ENCODE data around the gene KRT74. TPM values are rescaled to one million over a fixed set of nuclear protein-coding genes. Genes with fewer than 3 reads are reported as not detected.

KRT74 gene
- total RNA-seq, 1 experiment from 2014 or later, result not detected

DNA sequence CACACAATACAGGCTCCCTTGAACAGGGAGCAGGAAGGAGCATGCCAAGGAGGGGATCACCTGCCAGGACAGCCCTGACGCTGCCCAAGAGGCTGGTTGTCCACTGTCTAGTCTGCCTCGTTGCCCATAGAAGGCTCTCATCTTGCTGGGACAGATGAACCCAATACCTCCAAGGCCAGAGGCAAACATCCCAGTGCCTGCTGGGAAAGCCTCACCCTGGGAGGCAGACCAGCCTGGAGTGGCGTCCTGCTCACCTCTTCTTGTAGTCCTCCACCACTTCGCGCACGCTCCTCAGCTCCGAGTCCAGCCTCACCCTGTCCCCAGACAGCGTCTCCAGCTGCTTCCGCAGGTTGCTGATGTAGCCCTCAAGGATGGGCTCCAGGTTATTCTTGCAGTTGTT, 42.3 kb upstream of the KRT74 start (continued):
- TF ChIP-seq, protein P1, sequence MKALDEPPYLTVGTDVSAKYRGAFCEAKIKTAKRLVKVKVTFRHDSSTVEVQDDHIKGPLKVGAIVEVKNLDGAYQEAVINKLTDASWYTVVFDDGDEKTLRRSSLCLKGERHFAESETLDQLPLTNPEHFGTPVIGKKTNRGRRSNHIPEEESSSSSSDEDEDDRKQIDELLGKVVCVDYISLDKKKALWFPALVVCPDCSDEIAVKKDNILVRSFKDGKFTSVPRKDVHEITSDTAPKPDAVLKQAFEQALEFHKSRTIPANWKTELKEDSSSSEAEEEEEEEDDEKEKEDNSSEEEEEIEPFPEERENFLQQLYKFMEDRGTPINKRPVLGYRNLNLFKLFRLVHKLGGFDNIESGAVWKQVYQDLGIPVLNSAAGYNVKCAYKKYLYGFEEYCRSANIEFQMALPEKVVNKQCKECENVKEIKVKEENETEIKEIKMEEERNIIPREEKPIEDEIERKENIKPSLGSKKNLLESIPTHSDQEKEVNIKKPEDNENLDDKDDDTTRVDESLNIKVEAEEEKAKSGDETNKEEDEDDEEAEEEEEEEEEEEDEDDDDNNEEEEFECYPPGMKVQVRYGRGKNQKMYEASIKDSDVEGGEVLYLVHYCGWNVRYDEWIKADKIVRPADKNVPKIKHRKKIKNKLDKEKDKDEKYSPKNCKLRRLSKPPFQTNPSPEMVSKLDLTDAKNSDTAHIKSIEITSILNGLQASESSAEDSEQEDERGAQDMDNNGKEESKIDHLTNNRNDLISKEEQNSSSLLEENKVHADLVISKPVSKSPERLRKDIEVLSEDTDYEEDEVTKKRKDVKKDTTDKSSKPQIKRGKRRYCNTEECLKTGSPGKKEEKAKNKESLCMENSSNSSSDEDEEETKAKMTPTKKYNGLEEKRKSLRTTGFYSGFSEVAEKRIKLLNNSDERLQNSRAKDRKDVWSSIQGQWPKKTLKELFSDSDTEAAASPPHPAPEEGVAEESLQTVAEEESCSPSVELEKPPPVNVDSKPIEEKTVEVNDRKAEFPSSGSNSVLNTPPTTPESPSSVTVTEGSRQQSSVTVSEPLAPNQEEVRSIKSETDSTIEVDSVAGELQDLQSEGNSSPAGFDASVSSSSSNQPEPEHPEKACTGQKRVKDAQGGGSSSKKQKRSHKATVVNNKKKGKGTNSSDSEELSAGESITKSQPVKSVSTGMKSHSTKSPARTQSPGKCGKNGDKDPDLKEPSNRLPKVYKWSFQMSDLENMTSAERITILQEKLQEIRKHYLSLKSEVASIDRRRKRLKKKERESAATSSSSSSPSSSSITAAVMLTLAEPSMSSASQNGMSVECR (CRISPR knock-in tag; IDR thresholded peaks at IDR 0.05; ENCODE audit: borderline replicate concordance), result no peak
- TF ChIP-seq, protein P2, sequence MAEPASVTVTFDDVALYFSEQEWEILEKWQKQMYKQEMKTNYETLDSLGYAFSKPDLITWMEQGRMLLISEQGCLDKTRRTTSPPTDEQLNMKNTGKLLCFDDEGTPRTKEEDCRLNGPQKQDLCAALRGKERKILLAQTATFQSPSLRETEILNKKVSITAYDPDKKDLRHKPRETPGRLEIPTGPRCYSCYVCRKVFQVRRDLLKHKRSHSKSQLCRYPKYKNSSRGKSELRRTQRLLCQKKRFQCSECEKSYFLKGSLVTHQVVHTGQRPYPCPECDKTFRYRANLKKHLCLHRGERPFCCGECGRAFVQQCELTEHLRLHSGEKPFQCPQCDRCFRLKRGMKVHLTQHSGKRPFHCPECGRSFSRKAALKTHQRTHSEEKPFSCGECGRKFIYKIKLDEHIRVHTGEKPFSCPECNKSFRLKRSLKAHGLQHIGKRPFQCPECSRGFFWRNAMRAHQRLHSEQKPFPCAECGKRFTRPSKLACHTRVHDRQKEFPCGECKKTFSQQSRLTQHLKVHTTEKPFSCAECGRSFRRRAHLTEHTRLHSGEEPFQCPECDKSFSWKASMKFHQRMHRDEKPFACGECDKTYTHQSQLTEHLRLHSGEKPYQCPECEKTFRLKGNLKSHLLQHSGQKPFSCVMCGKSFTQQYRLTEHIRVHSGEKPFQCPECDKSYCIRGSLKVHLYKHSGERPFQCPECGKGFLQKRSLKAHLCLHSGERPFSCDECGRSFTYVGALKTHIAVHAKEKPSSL (CRISPR knock-in tag; conservative IDR thresholded peaks at IDR 0.05), result no peak

DNA sequence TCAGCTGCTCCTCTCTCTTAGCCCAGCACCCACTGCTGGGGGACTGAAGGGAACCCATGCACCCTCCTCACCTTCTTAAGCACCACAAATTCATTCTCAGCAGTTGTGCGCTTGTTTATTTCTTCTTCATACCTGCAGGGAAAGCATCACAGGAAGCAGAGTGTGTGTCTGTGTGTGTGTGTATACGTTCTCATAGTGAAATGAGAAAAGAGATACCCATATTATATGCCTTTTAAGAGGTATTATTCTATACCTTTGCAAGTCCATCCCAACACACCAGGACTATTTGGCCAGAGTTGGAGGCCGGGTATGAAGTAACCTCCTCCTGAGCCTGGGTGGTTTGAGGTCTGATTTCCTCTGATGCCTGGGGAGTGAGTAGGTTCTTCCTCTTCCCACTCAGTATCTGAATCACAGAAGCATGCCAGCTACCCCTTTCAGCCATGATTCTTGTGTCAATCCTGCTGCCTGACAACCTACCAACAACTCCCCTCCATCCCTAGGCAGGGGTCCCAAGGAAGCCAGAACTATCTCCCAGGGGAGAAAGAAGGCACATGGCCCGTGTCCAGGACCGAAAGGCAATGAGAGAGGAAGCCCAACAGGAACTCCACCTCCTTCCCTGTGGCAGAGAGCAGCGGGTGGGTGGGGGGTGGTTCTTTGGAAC, 41.7 kb upstream of the KRT74 start:
- Mint-ChIP-seq H3K4me3 (no peak overlapping the region), H3K36me3 (no peaks in the 10 kb centered on the region), H3K4me1 (peaks cover 4% of the 10 kb centered on the region; the same call in 1 of the 2 replicates), H3K9me3 (no peaks in the 10 kb centered on the region), H3K27me3 (ENCODE audit: low read depth) (peaks cover 3% of the 10 kb centered on the region; the same call in 1 of the 2 replicates), H3K27ac (no peak overlapping the region)
- POLR2A ChIA-PET, result no interaction called here
- ATAC-seq, result no peak
- no peak for DNase-seq (ENCODE audit: low spot score)
- CTCF ChIA-PET, result no interaction called here
- TF ChIP-seq, protein P3, sequence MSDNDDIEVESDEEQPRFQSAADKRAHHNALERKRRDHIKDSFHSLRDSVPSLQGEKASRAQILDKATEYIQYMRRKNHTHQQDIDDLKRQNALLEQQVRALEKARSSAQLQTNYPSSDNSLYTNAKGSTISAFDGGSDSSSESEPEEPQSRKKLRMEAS (CRISPR knock-in tag; IDR thresholded peaks at IDR 0.05), result no peak
- TF ChIP-seq FOXJ3 (CRISPR knock-in tag; IDR thresholded peaks at IDR 0.05; ENCODE audit: borderline replicate concordance) (no peak), ZNF138 (CRISPR knock-in tag; conservative IDR thresholded peaks at IDR 0.05) (no peak), ZNF263 (CRISPR knock-in tag; IDR thresholded peaks at IDR 0.05; ENCODE audit: low read depth) (no peak), ZNF121 (CRISPR knock-in tag; IDR thresholded peaks at IDR 0.05) (no peak), ZNF396 (CRISPR knock-in tag; IDR thresholded peaks at IDR 0.05; ENCODE audit: borderline replicate concordance) (no peak), GRHL2 (CRISPR knock-in tag; IDR thresholded peaks at IDR 0.05; ENCODE audit: insufficient replicate concordance, severe bottlenecking) (no peak), JUN (CRISPR knock-in tag; IDR thresholded peaks at IDR 0.05) (no peak), ZNF219 (CRISPR knock-in tag; IDR thresholded peaks at IDR 0.05; ENCODE audit: borderline replicate concordance) (no peak), SP1 (CRISPR knock-in tag; conservative IDR thresholded peaks at IDR 0.05) (no peak), GABPB1 (CRISPR knock-in tag; IDR thresholded peaks at IDR 0.05) (no peak), GTF2I (CRISPR knock-in tag; conservative IDR thresholded peaks at IDR 0.05) (no peak), HMGA2 (CRISPR knock-in tag; IDR thresholded peaks at IDR 0.05) (no peak)
- TF ChIP-seq, protein P4, sequence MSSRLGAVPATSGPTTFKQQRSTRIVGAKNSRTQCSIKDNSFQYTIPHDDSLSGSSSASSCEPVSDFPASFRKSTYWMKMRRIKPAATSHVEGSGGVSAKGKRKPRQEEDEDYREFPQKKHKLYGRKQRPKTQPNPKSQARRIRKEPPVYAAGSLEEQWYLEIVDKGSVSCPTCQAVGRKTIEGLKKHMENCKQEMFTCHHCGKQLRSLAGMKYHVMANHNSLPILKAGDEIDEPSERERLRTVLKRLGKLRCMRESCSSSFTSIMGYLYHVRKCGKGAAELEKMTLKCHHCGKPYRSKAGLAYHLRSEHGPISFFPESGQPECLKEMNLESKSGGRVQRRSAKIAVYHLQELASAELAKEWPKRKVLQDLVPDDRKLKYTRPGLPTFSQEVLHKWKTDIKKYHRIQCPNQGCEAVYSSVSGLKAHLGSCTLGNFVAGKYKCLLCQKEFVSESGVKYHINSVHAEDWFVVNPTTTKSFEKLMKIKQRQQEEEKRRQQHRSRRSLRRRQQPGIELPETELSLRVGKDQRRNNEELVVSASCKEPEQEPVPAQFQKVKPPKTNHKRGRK (CRISPR knock-in tag; IDR thresholded peaks at IDR 0.05; ENCODE audit: borderline replicate concordance), result no peak
- TF ChIP-seq, protein P5, sequence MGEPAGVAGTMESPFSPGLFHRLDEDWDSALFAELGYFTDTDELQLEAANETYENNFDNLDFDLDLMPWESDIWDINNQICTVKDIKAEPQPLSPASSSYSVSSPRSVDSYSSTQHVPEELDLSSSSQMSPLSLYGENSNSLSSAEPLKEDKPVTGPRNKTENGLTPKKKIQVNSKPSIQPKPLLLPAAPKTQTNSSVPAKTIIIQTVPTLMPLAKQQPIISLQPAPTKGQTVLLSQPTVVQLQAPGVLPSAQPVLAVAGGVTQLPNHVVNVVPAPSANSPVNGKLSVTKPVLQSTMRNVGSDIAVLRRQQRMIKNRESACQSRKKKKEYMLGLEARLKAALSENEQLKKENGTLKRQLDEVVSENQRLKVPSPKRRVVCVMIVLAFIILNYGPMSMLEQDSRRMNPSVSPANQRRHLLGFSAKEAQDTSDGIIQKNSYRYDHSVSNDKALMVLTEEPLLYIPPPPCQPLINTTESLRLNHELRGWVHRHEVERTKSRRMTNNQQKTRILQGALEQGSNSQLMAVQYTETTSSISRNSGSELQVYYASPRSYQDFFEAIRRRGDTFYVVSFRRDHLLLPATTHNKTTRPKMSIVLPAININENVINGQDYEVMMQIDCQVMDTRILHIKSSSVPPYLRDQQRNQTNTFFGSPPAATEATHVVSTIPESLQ (CRISPR knock-in tag; IDR thresholded peaks at IDR 0.05), result no peak
- TF ChIP-seq, protein P6, sequence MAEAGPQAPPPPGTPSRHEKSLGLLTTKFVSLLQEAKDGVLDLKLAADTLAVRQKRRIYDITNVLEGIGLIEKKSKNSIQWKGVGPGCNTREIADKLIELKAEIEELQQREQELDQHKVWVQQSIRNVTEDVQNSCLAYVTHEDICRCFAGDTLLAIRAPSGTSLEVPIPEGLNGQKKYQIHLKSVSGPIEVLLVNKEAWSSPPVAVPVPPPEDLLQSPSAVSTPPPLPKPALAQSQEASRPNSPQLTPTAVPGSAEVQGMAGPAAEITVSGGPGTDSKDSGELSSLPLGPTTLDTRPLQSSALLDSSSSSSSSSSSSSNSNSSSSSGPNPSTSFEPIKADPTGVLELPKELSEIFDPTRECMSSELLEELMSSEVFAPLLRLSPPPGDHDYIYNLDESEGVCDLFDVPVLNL (CRISPR knock-in tag; IDR thresholded peaks at IDR 0.05; ENCODE audit: borderline replicate concordance, low read depth), result no peak
- TF ChIP-seq, protein P2 (CRISPR knock-in tag; conservative IDR thresholded peaks at IDR 0.05), result no peak
